ENCODE measurements around the gene ING4. TPM values are rescaled to one million over a fixed set of nuclear protein-coding genes. Genes with fewer than 3 reads are reported as not detected.

ING4 gene
- total and polyA plus RNA-seq, 2 of the 13 experiments (the other 11 are each of a cell fraction or from before 2014, with no cell fraction given): 14.4 to 32.4 TPM

DNA sequence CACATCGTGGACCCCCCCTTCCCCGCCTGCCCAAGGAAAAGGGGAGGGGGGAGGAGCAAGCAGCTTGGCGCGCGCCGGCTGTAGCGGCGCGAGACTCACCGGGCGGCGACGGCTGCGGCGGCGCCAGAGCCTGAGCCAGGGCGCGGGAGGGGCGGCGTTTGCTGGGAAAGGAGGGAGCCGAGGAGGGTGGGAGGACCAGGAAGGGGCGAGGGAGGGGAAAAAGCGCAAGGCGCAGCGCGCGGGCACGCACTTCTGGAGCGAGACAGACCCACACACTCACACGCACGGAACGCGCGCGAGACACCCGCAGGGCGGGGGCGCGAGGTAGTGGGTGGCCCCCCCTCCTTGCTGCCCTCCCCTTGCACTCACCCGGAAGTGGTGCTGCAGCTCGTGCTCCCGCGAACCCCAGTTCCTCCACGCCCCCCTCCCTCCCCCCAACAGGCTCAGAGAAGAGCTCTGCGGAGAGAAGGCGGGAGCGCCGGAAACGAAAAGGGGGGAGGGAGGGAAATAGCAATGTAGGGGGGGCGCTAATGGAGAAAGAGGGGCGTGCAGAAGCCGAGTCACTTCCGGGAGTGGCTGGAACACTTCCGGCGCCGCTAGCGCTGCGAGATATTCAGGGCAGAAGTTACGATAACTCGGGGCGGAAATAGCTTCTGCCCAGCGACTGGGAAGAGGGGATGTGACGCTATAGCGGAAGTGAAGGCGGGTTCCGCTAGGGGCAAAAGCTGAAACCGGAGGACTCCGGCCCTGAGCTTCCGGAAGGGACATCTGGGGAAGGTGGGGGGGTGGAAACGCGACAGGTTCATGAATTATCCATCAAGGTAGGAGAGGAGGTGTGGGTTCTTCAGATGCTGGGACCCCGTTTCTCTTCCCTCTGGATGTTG, 26.3 kb upstream of the ING4 start, which contains the start of gene ZNF384 (continued):
- TF ChIP-seq, protein P1, sequence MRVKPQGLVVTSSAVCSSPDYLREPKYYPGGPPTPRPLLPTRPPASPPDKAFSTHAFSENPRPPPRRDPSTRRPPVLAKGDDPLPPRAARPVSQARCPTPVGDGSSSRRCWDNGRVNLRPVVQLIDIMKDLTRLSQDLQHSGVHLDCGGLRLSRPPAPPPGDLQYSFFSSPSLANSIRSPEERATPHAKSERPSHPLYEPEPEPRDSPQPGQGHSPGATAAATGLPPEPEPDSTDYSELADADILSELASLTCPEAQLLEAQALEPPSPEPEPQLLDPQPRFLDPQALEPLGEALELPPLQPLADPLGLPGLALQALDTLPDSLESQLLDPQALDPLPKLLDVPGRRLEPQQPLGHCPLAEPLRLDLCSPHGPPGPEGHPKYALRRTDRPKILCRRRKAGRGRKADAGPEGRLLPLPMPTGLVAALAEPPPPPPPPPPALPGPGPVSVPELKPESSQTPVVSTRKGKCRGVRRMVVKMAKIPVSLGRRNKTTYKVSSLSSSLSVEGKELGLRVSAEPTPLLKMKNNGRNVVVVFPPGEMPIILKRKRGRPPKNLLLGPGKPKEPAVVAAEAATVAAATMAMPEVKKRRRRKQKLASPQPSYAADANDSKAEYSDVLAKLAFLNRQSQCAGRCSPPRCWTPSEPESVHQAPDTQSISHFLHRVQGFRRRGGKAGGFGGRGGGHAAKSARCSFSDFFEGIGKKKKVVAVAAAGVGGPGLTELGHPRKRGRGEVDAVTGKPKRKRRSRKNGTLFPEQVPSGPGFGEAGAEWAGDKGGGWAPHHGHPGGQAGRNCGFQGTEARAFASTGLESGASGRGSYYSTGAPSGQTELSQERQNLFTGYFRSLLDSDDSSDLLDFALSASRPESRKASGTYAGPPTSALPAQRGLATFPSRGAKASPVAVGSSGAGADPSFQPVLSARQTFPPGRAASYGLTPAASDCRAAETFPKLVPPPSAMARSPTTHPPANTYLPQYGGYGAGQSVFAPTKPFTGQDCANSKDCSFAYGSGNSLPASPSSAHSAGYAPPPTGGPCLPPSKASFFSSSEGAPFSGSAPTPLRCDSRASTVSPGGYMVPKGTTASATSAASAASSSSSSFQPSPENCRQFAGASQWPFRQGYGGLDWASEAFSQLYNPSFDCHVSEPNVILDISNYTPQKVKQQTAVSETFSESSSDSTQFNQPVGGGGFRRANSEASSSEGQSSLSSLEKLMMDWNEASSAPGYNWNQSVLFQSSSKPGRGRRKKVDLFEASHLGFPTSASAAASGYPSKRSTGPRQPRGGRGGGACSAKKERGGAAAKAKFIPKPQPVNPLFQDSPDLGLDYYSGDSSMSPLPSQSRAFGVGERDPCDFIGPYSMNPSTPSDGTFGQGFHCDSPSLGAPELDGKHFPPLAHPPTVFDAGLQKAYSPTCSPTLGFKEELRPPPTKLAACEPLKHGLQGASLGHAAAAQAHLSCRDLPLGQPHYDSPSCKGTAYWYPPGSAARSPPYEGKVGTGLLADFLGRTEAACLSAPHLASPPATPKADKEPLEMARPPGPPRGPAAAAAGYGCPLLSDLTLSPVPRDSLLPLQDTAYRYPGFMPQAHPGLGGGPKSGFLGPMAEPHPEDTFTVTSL (CRISPR knock-in tag; IDR thresholded peaks at IDR 0.05; ENCODE audit: borderline replicate concordance): no peak
- TF ChIP-seq POLR2G (IDR thresholded peaks at IDR 0.05; ENCODE audit: low read depth, low read length): peak; percentile 69
- TF ChIP-seq, protein P2, sequence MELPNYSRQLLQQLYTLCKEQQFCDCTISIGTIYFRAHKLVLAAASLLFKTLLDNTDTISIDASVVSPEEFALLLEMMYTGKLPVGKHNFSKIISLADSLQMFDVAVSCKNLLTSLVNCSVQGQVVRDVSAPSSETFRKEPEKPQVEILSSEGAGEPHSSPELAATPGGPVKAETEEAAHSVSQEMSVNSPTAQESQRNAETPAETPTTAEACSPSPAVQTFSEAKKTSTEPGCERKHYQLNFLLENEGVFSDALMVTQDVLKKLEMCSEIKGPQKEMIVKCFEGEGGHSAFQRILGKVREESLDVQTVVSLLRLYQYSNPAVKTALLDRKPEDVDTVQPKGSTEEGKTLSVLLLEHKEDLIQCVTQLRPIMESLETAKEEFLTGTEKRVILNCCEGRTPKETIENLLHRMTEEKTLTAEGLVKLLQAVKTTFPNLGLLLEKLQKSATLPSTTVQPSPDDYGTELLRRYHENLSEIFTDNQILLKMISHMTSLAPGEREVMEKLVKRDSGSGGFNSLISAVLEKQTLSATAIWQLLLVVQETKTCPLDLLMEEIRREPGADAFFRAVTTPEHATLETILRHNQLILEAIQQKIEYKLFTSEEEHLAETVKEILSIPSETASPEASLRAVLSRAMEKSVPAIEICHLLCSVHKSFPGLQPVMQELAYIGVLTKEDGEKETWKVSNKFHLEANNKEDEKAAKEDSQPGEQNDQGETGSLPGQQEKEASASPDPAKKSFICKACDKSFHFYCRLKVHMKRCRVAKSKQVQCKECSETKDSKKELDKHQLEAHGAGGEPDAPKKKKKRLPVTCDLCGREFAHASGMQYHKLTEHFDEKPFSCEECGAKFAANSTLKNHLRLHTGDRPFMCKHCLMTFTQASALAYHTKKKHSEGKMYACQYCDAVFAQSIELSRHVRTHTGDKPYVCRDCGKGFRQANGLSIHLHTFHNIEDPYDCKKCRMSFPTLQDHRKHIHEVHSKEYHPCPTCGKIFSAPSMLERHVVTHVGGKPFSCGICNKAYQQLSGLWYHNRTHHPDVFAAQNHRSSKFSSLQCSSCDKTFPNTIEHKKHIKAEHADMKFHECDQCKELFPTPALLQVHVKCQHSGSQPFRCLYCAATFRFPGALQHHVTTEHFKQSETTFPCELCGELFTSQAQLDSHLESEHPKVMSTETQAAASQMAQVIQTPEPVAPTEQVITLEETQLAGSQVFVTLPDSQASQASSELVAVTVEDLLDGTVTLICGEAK (IDR thresholded peaks at IDR 0.05): peak; percentile 97
- TF ChIP-seq, protein P2 (CRISPR knock-in tag; IDR thresholded peaks at IDR 0.05): peak; percentile 97
- TF ChIP-seq SIN3A (IDR thresholded peaks at IDR 0.05; ENCODE audit: borderline replicate concordance, low read depth, low read length): peak; percentile 62; the same call in 1 of the 2 replicates
- TF ChIP-seq MAFF (IDR thresholded peaks at IDR 0.05; ENCODE audit: low read depth, low read length): no peak
- 0 out of 2 replicates have a peak, but pooled peaks have one; percentile 18 for TF ChIP-seq SP5 (CRISPR knock-in tag; IDR thresholded peaks at IDR 0.05; ENCODE audit: borderline replicate concordance, low read depth)
- no peak for TF ChIP-seq ZNF674 (CRISPR knock-in tag; IDR thresholded peaks at IDR 0.05; ENCODE audit: low read depth)
- TF ChIP-seq FIP1L1 (IDR thresholded peaks at IDR 0.05; ENCODE audit: borderline replicate concordance, insufficient read depth, low read depth, low read length): no peak
- TF ChIP-seq RFX5 (IDR thresholded peaks at IDR 0.05; ENCODE audit: low read depth, low read length): peak; percentile 9; the same call in 1 of the 2 replicates
